Activated CD8-positive, alpha-beta memory T cell treated with anti-CD3 and anti-CD28 coated beads, Interleukin-2, amount 50 U/mL, for 1 hour (primary cell): ENCODE data around the gene CEBPE.
A peak's percentile ranks its signal among the peaks of the same experiment; 100 is the strongest.
"Not testable (repeated sequence)": the region's sequence is repeated elsewhere in the genome, so short reads cannot be mapped to it uniquely, and the experiment has no call there.

Experiments used
- DNase-seq: peaks from one replicate; pipeline ENCODE4 v3.0.0-alpha.2; 2020; ENCODE audit errors: extremely low read depth

Gene CEBPE

DNA sequence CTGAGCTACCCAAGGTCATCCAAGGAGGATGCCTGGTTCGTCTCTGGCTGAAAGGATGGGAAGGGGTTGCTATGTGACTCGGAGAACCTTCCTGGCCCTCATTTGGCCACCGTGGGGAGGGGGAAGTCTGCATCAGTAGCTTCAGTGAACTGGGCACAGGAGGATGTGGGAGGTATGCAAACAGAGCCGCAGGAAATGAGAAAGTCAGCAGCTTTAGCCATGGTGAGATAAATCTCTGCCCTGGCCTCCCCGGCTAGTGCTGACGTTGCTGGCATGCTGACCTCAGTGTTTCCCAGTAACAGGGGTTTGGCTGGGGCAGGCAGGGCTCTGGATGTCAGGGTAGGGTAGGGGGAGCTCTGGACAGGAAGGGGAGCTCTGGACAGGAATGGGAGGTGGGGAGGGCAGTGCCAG is 2.3 kb upstream of the CEBPE start:
- DNase-seq: no peak

DNA sequence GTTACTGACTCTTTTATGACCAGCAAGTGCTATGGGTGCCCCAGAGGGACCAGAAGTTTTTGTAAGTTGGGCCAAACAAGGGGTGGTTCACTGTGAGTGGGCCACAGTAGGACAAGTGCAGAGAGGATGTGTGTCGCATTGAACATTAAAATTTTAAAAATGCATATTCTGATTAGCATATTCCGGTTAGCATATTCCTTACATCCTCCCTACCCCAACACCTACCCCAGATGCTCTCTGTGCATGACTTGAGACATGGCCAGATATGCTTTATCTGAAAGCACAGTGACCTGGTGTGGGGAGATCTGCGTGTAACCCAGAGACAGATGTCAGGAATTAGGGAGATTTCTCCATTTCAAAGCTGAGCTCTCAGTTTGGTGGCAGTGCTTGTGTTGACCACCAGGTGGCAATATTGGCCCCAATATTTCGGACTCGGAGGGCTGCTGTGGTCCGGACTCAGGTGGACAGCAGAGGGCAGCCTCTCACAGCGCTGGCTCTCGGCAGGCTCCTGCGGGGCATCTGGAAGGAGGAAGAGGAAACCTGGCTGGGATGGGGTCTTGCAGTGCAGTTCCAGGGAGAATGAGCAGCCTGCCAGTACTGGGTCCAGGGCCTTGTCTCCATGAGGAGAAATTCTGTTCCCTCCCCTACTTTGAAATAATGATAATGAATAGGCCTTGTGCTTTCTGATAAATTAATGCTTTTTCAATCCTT is 1.6 kb upstream of the CEBPE start:
- peak; percentile 54 for DNase-seq

DNA sequence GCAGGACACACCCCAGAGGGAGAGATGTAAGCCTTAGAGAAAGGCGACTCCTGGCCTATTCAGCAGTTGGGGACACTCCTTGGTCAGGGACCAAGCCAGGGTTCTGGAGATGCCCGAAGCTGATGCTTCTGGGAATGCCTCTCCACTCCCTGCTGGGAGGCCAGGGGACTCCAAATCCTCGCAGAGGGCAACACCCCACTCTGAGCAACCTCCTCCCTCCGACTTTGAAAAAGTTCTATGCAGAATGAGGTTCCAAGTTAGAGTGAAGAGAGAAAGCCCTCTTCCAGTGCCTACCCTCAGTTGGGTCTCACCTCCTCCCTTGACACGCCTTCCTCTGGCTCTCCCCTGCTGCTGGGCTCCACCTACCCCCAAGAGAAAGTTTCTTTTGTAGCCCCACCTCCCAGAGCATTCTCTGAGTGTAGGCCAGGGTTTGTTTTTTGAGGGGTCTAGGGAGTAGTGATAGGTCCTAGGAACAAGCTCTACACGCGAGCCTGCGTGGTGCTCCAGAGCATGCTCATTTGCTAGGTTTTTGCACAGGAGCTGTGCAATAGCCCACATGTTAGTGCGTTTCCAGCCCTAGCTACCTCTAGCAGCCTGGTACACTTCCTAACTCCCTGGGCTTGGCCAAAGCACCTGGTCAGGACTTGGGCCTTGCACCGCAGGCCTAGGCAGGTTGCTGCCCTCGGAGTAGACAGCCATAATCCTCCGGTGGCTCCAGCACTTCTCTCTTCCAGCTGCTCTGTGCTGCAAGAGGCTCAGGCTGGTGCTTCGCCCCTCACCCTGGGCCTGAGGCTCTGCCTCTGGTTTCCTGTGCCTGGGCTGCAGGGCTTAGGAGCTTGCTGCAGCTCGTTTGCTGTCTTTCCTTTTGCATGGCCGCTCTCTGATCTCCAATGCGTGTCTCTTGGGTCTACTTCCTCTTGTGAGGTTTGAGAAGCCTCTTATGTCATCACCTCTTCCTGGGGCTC is 590 bp upstream of the CEBPE start:
- DNase-seq: no peak

DNA sequence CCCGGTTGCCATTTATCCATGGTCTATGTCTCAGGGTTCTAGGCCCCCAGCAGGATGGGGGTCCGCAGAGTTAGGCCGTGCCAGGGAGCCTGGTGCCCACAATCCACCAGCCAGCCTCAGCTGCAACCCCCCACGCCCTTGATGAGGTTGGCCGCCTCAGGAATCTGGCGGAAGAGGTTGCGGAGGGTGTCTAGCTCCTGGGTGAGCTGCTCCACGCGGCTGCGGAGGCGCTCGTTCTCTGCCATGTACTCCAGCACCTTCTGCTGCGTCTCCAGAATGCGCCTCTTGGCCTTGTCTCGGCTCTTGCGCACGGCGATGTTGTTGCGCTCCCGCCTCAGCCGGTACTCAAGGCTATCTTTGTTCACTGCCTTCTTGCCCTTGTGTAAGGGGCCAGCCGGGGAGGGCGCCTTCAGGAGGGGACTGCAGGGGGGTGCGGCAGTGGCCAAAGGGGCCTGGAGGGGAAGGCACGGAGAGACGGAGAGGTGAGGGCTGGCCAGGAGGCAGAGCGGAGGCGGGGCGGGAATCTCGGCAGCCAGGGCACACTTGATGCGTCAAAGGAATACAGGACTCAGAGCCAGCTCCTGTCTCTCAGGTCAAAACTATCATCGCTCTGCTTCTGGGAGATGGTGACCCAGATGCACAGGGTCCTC is 1.6 kb downstream of the CEBPE start:
- no peak for DNase-seq

DNA sequence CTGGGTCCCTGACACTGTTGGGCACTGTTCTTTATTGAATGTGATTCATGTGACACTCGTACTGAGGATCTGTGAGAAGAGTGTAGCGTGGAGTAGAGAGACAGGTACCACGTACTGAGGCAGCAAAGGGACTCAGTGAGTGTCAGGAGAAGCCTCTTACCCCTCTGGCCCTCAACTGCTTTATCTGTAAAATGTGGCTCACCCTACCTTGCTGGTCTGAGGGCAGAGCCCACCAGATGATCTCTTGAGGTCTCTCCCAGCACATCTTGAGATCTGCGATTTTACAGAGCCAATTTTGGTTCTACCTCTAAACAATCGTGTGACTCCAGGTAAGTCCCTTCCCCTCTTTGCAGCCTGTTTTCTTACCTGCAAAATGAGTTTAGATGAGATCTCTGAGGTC is 3.1 kb downstream of the CEBPE start:
- no peak for DNase-seq

DNA sequence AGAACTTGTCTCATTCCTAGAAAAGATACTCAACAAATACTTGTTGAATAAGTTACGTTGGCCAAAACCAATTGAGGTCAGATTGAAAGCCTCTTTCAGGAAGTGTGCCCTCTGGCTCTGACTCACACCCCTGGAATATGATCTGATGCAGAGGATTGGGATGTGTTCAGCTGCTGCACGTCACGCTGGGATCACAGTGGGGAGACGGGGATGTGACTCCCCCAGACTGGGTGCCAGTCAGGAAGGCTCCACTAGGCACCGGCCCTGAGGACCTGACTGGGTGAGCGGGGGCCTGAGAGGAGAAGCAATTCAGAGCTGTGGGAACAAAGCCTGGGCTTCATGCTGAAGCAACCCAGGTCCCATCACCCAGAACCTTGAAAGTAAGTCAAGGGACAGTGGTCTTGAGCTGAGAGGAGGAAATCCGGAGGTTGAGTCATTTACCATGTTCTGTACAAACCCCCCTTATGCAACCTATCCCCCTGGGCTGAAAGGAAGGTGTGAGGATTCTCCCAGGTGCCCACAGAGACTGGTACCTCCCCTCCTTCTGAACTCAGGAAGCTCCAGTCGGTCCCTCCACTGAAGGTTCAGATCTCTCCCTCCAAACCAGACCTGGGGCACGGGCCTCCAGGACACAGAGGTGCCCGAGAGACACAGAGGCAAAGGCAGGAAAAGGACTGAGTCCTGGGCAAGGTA is 3.9 kb downstream of the CEBPE start:
- DNase-seq: no peak

DNA sequence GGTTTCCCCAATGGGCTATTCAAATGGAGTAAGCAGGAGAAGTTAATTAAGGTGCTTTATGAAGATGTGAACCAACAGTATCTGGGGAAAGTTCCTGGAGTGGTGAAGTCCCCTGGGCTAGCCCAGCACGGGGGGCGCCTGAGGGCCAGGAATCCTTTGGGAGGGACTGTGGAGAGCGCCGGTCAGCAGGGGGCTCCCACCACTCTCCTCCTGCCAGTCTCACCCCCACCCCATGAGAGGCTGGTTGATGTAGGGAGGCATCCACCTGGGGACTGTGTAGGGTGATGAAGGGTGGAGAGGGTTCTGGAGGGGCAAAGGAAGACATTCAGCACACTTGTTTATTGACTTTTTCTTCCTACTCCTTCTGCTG is 4.4 kb downstream of the CEBPE start:
- DNase-seq: no peak

DNA sequence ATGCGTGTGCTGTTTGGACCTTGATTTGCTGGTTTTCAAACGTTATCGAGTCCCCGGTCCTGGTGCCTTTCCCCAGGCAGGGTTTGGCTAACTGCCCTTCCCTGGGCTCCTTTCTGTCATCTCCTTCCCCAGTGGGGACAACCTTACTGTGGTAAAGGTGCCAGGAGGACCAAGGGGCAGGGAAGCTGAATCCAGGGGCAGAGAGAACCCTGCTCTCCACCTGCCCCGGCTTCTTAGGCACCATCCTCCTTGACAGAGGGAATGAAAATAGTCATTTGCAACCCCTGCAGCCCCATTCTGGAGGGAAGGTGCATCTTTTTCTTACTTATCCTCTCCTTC is 5.0 kb downstream of the CEBPE start:
- DNase-seq: no peak

DNA sequence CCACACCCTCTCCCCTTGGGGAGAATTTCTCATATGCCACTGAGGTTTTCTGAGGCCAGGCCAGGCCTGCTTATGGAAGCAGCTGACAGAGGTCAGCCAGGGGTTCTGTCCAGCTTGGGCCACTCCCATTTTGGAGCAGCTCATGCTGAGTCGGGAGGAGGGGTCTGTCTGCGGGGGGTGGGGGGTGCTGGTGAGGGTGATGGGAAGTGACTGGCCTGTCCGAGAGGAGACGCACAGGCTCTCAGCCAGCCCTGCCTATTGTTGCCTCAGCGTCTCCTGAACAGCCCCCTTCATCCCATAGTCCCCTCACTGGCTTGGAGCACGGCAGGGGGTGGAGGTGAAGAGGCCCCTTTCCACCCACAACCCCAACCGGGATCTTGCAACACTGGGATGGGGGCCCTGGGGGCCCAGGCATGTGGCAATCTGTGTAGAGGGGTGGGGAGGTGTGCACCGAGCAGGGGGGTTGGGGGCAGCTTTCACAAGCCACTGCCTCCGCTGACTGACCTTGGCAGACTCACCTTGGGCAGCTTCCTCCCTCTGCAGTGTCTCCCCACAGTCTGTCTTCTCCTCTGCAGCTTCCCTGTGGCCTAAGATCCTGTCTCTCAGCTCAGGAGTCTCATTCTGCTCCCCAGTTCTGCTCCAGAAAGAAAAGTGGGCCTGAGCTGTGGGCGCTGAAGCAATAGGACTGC is 5.5 kb downstream of the CEBPE start:
- DNase-seq: no peak

DNA sequence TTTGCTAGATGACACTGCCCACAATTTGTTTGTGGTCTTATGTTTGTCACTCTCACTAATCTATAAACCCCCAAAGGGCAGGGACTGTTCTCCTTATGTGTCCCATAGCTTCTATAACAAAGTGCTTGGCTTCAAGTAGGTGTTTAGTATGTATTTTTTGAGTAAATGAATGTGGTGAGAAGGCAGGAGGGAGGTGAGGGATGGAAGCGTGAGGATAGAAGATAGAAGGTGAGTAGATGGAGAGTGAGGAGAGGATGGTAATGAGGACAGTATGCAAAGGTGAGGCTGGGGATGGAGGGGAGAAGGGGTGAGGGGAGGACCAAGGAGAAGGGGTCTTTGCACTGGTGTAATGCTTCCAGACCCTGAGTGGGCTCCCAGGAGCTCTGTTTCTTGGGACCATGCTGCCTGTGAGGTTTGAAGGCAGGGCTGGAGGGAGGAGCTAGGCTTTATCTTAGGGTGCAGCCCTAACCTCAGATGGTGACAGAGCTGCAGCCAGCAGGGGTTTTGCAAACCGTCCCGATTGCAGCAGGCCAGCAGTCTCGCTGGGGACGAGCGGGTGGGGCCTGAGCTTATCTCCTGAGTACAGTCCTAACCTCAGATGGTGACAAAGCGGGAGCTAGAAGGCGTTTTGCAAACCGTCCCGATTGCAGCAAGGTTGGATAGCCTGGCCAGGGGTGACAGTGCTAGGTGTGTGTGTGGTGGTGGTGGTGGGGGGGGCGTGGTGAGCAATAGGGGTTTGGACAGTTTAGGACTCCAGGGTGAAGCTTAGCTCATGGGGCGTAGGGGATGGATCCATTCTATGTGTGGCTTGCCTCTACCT is 6.5 kb downstream of the CEBPE start:
- DNase-seq: no peak

DNA sequence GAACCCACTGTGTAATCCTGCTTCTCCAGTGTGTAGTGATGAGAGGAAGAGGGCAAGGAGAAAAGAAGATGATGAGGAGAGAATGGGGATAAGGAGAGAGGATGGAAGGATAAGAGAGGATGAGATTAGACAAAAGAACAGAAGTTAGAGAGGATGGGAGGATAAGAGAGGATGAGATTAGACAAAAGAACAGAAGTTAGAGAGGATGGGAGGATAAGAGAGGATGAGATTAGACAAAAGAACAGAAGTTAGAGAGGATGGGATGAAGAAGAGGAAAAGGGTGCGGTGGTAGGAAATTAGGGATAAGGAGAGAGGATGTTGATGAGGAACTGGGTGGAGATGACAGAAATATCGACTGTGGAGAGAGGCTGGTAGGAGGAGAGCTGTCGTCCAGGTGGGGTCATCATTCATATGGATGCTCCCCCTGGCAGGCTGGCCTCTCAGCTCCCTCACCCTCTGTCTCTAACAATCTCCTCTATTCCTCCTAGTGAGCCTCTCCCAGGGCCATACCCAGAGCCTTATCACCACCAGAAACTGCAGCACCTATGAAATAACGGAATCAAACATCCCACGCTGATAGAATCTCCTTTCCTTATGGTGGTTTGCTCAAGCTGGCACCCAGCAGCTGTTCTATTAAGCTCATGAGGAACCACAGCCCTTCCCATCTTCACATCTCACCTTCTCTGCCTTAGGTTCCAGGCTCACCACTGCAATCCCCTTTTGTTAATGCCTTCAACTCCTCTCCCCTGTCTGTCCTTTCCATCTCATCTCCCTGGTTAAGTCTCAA is 8.3 kb downstream of the CEBPE start:
- no peak for DNase-seq

DNA sequence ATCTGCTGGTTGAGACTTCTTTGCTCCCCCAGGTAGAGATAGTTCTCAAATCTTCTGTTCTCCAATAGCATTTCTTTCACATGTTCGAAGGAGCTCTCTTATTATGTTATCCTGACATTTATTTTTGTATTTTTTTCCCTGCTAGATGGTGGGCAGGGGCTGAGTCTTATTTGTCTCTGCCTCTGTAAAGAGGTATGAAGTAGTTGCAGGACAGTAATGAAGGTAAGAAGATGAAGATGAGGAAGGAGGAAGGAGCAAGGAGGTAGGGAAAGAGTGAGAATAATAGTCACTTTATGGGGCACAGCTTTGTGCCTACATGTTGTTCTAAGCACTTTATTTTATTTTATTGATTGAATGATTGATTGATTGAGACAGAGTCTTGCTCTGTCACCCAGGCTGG is 9.3 kb downstream of the CEBPE start:
- DNase-seq: no peak

DNA sequence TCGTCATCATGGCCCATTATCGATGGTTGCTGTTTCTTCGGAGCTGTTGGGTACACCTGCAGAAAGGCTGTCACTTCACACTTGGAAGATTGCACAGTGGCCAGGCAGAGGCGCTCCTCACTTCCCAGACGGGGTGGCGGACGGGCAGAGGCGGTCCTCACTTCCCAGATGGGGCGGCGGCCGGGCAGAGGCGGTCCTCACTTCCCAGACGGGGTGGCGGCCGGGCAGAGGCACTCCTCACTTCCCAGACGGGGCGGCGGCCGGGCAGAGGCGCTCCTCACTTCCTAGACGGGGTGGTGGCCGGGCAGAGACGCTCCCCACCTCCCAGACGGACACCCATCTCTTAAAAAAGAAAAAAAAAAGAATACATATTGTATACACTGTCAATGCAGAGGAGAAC is 10.9 kb downstream of the CEBPE start:
- DNase-seq: not testable (repeated sequence)

DNA sequence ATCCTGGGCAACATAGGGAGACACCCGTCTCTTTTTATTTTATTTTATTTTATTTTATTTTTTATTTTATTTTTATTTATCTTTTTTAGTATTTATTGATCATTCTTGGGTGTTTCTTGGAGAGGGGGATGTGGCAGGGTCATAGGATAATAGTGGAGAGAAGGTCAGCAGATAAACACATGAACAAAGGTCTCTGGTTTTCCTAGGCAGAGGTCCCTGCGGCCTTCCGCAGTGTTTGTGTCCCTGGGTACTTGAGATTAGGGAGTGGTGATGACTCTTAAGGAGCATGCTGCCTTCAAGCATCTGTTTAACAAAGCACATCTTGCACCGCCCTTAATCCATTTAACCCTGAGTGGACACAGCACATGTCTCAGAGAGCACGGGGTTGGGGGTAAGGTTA is 11.4 kb downstream of the CEBPE start:
- DNase-seq: not testable (repeated sequence)

DNA sequence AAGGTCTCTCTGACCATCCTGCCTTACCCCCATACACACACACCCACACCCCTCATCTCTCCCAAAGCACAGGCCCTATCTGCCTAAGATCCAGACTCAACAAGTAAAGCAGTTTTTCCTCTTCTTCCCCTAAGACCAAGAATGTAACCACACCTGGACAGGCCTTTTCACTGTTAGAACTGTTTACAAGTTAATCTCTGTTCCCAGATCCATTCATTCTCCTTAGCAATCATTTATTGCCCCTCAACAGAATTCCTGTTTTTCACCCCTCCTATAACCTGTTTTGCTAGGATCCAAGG is 12.4 kb downstream of the CEBPE start:
- no peak for DNase-seq

DNA sequence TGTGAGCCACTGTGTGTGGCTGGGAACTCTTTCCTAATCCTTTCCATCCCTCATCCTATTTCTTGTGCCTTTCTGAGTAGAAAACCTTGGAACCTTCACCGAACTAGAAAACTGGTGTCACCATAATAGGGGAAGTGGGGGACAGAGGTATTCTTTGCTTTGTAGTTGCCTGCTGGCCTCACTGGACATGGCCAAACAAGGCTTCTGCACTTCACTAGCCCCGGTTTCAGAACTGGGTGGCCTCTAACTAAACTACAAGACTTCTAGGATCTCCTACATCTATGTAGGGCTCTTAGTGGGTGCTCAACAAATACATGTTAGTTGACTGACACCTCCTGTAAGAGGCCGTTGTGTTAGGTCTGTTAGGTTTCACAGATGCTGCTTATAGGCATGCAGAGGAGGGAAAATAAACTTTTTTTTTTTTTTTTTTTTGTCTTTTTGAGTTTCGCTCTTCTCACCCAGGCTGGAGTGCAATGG is 13.7 kb downstream of the CEBPE start:
- DNase-seq: no peak

DNA sequence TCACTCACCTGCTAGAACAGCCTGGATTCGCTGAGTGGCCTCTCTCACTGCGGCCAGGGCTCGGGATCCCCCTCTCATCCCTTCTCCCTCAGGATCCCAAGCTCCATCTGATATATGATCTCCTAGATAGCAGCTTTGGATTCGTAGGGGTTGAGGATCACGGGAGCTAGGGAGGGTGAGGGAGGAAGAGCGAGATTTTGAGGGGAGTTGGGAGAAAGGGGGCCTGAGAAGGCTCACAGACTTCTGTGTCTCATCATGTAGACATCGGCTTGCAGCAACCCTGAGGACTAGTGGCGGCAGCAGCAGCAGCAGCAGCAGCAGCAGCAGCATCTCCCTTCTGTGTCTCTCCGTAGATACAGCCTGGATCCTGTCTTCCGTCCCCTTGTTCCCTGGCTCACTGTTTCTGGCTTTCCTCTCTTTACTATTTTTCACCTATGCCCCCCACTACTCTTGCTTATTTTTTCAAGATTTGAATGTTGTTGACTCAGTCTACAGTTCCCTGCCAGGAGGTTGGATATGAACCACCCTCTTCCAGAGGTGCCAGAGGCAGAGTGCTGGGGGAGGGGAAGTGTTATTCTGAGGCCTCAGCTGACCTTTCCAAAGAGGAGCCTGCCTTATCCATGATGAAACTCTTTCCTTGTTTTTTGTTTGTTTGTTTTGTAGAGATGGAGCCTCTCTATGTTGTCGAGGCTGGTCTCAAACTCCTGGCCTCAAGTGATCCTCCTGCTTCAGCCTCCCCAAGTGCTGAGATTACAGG is 14.3 kb downstream of the CEBPE start, which contains the start of gene CIROP:
Gene CIROP, minus strand, starts transcription at position 399 of the 757 bp plus-strand sequence. Its CDS starts 69 bp downstream, at position 330.
- no peak for DNase-seq

DNA sequence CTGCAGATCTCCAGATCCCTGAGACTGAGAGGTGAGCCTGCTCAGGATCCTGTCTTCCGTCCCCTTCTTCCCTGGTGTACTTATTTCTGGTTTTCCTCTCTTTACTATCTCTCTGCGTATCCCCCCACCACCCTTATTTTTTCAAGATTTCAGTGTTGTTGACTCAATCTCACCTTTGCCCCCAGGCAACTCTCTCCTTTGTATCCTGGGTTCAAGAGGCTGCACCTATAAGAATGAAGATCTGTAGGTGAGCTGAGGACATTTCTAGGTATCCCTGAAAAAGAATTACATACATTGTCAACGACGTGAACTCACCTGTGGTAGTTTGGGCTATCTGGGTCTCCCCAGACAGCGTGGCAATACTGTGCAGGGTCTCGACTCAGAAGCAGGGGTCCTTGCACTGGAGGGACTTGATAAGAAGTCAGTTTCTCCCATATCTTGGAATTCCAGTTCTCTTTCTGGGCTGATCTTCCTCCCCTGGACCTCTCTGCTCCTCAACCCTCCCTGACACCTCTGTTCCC is 14.9 kb downstream of the CEBPE start:
- DNase-seq: no peak

DNA sequence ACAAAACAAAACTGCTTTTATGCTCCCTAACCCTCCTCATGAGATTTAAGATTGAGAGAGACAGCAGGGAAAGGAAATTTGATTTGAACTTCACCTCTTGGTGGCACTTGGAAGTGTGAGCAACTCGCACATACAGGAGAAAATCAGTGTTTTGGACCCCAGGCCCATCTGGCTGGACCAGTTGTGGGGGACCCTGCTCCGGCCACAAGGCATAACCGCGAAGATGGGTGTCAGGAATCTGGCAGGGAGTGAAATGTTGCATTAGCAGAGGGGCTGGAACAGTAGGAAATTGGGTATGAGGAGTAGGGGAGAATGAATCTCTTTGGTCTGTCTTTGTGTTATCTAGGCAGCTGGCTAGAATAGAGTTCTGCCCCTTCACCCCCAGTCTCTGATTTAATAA is 15.5 kb downstream of the CEBPE start:
- no peak for DNase-seq
